ENCODE measurements around the gene CCDC15. TPM values are rescaled to one million over a fixed set of nuclear protein-coding genes. Genes with fewer than 3 reads are reported as not detected.

CCDC15 gene
- total RNA-seq, 1 donor from 2014 or later, result 2.9 TPM

DNA sequence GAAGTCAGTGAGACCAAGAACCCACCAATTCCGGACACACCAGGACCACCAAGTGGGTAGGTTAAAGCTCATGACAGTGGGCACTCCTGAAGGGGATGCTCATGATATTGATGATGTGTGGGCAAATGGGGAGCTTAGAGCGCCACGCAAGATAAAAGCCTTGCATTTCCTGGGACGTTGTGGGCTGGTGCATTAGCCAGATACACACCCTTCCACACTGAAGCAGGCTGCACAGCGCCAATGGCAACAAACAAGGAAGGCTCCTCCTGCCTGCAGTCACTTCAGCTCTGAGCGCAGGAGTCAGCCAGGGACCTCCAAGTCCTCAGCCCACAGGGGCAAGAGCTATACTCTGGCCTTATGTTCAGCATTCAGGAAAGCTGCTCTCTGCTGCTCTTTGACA is 136.8 kb downstream of the CCDC15 start:
- H3K9me3 ChIP-seq, result no peaks in the 10 kb centered on the region
- intact Hi-C loops (cut with DNase I), result no loop called here
- no peaks in the 10 kb centered on the region for H3K4me1 ChIP-seq
- no peak overlapping the region for H3K27ac ChIP-seq
- no peak overlapping the region for H3K4me3 ChIP-seq
- TF ChIP-seq, protein P1, sequence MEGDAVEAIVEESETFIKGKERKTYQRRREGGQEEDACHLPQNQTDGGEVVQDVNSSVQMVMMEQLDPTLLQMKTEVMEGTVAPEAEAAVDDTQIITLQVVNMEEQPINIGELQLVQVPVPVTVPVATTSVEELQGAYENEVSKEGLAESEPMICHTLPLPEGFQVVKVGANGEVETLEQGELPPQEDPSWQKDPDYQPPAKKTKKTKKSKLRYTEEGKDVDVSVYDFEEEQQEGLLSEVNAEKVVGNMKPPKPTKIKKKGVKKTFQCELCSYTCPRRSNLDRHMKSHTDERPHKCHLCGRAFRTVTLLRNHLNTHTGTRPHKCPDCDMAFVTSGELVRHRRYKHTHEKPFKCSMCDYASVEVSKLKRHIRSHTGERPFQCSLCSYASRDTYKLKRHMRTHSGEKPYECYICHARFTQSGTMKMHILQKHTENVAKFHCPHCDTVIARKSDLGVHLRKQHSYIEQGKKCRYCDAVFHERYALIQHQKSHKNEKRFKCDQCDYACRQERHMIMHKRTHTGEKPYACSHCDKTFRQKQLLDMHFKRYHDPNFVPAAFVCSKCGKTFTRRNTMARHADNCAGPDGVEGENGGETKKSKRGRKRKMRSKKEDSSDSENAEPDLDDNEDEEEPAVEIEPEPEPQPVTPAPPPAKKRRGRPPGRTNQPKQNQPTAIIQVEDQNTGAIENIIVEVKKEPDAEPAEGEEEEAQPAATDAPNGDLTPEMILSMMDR (IDR thresholded peaks at IDR 0.05), result peak in 1 of 3 experiments; percentile 16
- no peak for TF ChIP-seq POLR2AphosphoS5 (IDR thresholded peaks at IDR 0.05; ENCODE audit: insufficient read depth in 1 of 2, low read depth in 1 of 2)
- peak in 1 of 2 donors; percentile 79 for DNase-seq (ENCODE audit: extremely low spot score in 2 of 2)
- H3K27me3 ChIP-seq, result no peaks in the 10 kb centered on the region
- H3K36me3 ChIP-seq, result no peaks in the 10 kb centered on the region

Other genes starting within 250 kb of the CCDC15 start
- 0.98 TPM for gene NRGN, start 214.3 kb upstream of the CCDC15 start, total RNA-seq
- 0.74 TPM for gene VSIG2, start 201.9 kb upstream of the CCDC15 start, total RNA-seq
- 34.9 TPM for gene ESAM, start 191.9 kb upstream of the CCDC15 start, total RNA-seq
- gene MSANTD2, start 153.8 kb upstream of the CCDC15 start, total RNA-seq, result 9.8 TPM
- 18.9 TPM for gene ROBO3, start 88.8 kb upstream of the CCDC15 start, total RNA-seq
- gene ROBO4, start 56.3 kb upstream of the CCDC15 start, total RNA-seq, result 39.8 TPM
- gene HEPN1, start 35.0 kb upstream of the CCDC15 start, total RNA-seq, result not detected
- gene HEPACAM, start 18.2 kb upstream of the CCDC15 start, total RNA-seq, result 3.4 TPM
- 22.6 TPM for gene SLC37A2, start 109.1 kb downstream of the CCDC15 start, total RNA-seq
- gene TMEM218, start 157.4 kb downstream of the CCDC15 start, total RNA-seq, result 12.8 TPM
- gene PKNOX2, start 210.5 kb downstream of the CCDC15 start, total RNA-seq, result 3.4 TPM

Measured in vagina (tissue), 2 donors.